ENCODE results near the gene FER. TPM values are rescaled to one million over a fixed set of nuclear protein-coding genes. Genes with fewer than 3 reads are reported as not detected.

Gene FER
- total RNA-seq: 23.4 and 29.4 TPM in 2 replicates

DNA sequence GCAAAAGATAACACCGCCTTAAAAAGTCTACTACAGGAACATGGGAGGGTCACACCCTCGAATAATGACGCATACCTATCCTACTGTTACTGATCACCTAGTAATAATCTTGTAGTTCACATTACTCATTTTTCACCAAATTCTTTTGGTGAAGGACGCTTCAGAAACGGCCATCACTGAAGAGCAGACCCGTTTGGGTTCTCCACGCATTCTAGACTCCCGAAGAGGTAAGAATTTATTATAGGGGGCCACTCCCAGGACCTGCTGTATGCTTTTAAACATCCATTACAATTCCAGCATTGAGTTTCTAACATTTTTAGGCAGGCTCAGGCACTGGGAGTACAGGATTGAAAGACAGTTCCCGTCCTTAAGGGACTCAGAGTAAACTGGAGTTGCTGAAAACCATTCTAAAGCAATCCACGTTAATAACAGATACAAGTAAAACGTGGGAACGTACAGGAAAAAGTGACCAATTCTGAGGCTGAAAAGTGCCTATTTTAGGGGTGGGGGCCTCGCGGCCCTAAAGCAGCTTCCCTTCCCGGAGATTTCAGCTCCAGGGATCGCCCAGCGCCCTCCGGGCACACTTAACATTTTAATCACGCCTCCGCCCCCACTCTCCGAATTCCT, at the start of gene FER:
FER (plus strand) TSS at position 124 of the 627 bp plus-strand sequence. CDS start 50,286 bp downstream, outside the sequence.

Measured in tracheal epithelial cell (primary cell).